NCI-H1092 treated with DMSO at 0.1 percent for 48 hours (cell line): ENCODE data around the gene F3.
A peak's percentile ranks its signal among the peaks of the same experiment; 100 is the strongest.
"Not testable (repeated sequence)": the region's sequence is repeated elsewhere in the genome, so short reads cannot be mapped to it uniquely, and the experiment has no call there.

Experiments used
- DNase-seq: peaks from one replicate; lab custom pipeline; 2025; lab: John Stamatoyannopoulos, UW

The F3 gene

GRCh38 chr1:94541246-94542087 is at the start of gene F3:
F3 (minus strand) TSS chr1:94541759; CDS start chr1:94541636, 123 bp downstream.
- DNase-seq = peak; percentile 23

- no peak for DNase-seq
These were observed 48.9 kb upstream of the F3 start for GRCh38 chr1:94590203-94591137.

- no peak for DNase-seq
These were observed 48.2 kb upstream of the F3 start for GRCh38 chr1:94589728-94590127.

GRCh38 chr1:94582565-94582964 is 41.0 kb upstream of the F3 start:
- DNase-seq = no peak

GRCh38 chr1:94580367-94581115 is 39.0 kb upstream of the F3 start:
- no peak for DNase-seq

GRCh38 chr1:94579876-94580294 is 38.3 kb upstream of the F3 start:
- DNase-seq = no peak

- DNase-seq = no peak
These were observed 37.3 kb upstream of the F3 start for GRCh38 chr1:94578856-94579255.

GRCh38 chr1:94573917-94574316 is 32.4 kb upstream of the F3 start:
- DNase-seq = not testable (repeated sequence)

GRCh38 chr1:94572780-94573179 is 31.2 kb upstream of the F3 start:
- no peak for DNase-seq

GRCh38 chr1:94570965-94571364 is 29.4 kb upstream of the F3 start:
- DNase-seq = not testable (repeated sequence)

- not testable (repeated sequence) for DNase-seq
These were observed 27.2 kb upstream of the F3 start for GRCh38 chr1:94568806-94569205.

GRCh38 chr1:94567975-94568607 is 26.5 kb upstream of the F3 start:
- not testable (repeated sequence) for DNase-seq

- not testable (repeated sequence) for DNase-seq
These were observed 24.9 kb upstream of the F3 start for GRCh38 chr1:94566436-94566835.

- no peak for DNase-seq
These were observed 24.3 kb upstream of the F3 start for GRCh38 chr1:94565901-94566300.

GRCh38 chr1:94562519-94563260 is 21.1 kb upstream of the F3 start:
- no peak for DNase-seq

GRCh38 chr1:94560333-94560732 is 18.8 kb upstream of the F3 start:
- DNase-seq = no peak

- DNase-seq = no peak
These were observed 18.4 kb upstream of the F3 start for GRCh38 chr1:94559921-94560320.

- DNase-seq = no peak
These were observed 13.5 kb upstream of the F3 start for GRCh38 chr1:94555091-94555490.

- DNase-seq = no peak
These were observed 13.0 kb upstream of the F3 start for GRCh38 chr1:94554580-94554979.

GRCh38 chr1:94553931-94554330 is 12.4 kb upstream of the F3 start:
- no peak for DNase-seq

- no peak for DNase-seq
These were observed 11.8 kb upstream of the F3 start for GRCh38 chr1:94553323-94553730.
